Stimulated activated CD8-positive, alpha-beta memory T cell treated with anti-CD3 and anti-CD28 coated beads, Interleukin-15, amount 100 ng/mL, for 48 hours (primary cell): ENCODE measurements around the gene WDR5.

ENCODE experiments used
- DNase-seq, 2 donors: peaks; one replicate each; pipeline ENCODE4 v3.0.0-alpha.2; 2020; ENCODE audit warnings: low read depth in 2 of 2

The WDR5 gene

DNA sequence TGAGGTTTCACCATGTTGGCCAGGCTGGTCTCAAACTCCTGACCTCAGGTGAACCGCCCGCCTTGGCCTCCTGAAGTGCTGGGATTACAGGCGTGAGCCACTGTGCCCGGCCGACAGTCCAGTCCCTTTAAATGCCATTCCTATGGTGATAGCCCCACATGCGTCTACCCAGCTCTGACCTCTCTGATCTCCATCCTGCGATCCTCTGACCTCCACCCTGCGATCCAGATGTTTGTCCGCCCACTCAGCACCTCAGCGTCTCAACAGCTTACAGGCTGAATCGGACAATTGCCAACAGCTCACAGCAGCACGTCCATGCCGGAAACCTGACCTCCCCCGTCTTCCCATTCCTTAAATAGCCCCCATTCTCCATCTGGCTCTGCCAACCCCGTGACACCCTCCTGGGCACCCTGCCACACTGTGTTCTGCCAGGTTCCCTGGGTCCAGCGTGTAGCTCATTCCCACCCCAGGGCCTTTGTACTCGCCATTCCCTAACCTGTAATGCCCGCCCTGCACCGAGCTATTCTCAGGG is 72.5 kb downstream of the WDR5 start:
- no peak for DNase-seq

DNA sequence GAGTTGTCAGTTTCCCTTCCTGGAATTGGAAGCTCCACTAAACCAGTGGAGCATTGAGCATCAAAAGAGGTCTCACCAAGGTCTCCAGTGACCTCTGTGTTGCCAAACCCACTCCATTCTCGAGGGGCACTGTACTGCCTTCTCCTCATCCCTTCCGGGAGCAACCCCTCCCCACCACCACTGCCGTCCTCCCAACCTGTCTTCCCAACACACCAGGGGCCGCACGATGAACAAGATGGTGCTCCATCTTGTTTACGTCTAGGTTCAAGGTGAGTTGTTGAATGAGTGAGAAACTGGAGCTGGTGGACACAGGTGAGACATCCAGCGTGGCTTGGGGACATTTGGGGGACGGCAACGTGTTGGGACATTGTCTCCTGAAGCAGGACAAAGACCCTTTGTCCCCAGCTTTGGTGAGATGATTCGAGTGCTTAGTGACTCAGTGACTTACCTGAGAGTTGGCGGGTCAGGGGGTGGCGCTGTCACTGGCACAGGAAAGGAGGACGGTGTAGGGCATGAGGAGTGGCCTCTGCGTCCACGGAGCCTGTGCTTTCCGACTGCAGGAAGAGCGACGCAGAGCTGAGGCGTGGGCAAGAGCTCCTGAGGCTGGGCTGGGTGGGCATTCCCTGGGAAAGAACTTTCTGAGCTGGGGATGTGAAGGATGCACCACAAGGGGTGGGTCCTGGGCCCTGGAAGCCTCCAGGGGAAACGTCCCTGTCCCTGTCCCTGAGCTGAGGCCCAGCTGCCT is 73.3 kb downstream of the WDR5 start:
- no peak for DNase-seq
